OCI-LY3 (cell line): Measurements from ENCODE around the gene ATP2C1.
A peak's percentile ranks its signal among the peaks of the same experiment; 100 is the strongest.

Source experiments
- H2AFZ ChIP-seq: fragments of 200-600, 300-600 bp; shearing (Covaris generic); 2 replicates; pipeline ENCODE4 v1.6.0; 2014; ENCODE audit warnings: antibody characterized with exemption, low read depth, low read length
- H3K27ac ChIP-seq: fragments of 200-600, 300-600 bp; sonication (generic); 2 replicates; pipeline ENCODE4 v1.5.1; 2014; ENCODE audit warnings: mild to moderate bottlenecking, low read length, moderate library complexity, mixed read lengths
- H3K27me3 ChIP-seq: fragments of 200-600, 300-600 bp; sonication (generic); 2 replicates; pipeline ENCODE4 v1.6.1; 2014; ENCODE audit warnings: low read depth, low read length, mixed read lengths
- H3K36me3 ChIP-seq: fragments of 200-600, 300-600 bp; sonication (generic); replicated peaks from 2 replicates; pipeline ENCODE3; 2014; ENCODE audit warnings: low read depth, low read length, mixed read lengths
- H3K4me1 ChIP-seq: fragments of 300-600, 200-600 bp; sonication (generic); 2 replicates; pipeline ENCODE4 v1.6.1; 2014; ENCODE audit warnings: low read length, mixed read lengths
- H3K4me2 ChIP-seq: fragments of 200-600, 300-600 bp; sonication (generic); 2 replicates; pipeline ENCODE4 v1.6.1; 2014; ENCODE audit warnings: low read length, mixed read lengths
- H3K4me3 ChIP-seq: fragments of 300-600, 200-600 bp; sonication (generic); 2 replicates; pipeline ENCODE4 v1.5.1; 2014; ENCODE audit warnings: antibody characterized with exemption, mild to moderate bottlenecking, low read length, moderate library complexity
- H3K79me2 ChIP-seq: fragments of 300-600, 200-600 bp; shearing (Covaris generic); 2 replicates; pipeline ENCODE4 v1.6.1; 2014; ENCODE audit warnings: mild to moderate bottlenecking, low read length, mixed read lengths
- H3K9ac ChIP-seq: fragments of 300-600, 200-600 bp; shearing (Covaris generic); 2 replicates; pipeline ENCODE4 v1.6.0; 2014; ENCODE audit warnings: mild to moderate bottlenecking, low read length, moderate library complexity
- H3K9me3 ChIP-seq: fragments of 200-600, 300-600 bp; shearing (Covaris generic); 2 replicates; pipeline ENCODE4 v1.6.1; 2014; ENCODE audit warnings: low read length, mixed read lengths; ENCODE audit not compliant: insufficient read depth
- H4K20me1 ChIP-seq: fragments of 200-600, 300-600 bp; sonication (generic); 2 replicates; pipeline ENCODE4 v1.6.1; 2016; ENCODE audit warnings: low read length, mixed read lengths; ENCODE audit not compliant: insufficient read depth
- EZH2phosphoT487 ChIP-seq: fragments of 200-600 bp; shearing (Covaris generic); IDR thresholded peaks from 2 replicates; pipeline ENCODE4 v1.6.1; 2018; ENCODE audit warnings: antibody characterized with exemption, mixed run types, low read depth
- TF ChIP-seq, protein P1 (sequence below): fragments of 200-600, 300-600 bp; sonication (generic); IDR thresholded peaks from 2 replicates; pipeline ENCODE4 v1.5.1; 2014; ENCODE audit warnings: antibody characterized with exemption, low read length, low read depth

The ATP2C1 gene

DNA sequence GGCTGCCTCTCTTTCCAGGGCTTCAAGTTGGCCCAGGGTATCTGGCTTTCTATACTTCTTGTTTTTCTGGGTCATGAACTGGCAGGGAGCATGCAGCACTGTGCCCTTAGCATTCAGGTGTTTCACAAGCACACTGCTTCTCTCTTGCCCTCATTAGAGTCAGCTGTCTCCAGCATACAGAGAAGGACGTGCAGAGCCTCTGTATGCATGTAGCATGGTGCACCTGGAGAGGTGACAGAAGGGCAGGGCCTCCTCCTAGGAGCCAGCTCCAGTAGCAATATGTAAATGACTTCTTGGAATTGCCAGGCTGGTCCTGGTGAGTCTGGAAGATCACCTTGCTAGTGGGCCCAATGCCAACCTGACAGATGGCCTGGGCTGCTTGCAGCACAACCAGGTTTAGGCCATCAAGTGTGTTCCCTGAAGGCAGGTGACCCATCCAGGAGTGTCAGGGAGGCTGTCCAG is 44.8 kb upstream of the ATP2C1 start:
- Histone ChIP-seq H3K4me2 (no peak overlapping the region), H3K36me3 (no peaks in the 10 kb centered on the region), H3K79me2 (no peaks in the 10 kb centered on the region), H3K27me3 (no peaks in the 10 kb centered on the region; the same call in 1 of the 2 replicates), H4K20me1 (no peaks in the 10 kb centered on the region), H3K9me3 (no peaks in the 10 kb centered on the region), H3K4me1 (peaks cover 11% of the 10 kb centered on the region), H3K9ac (no peak overlapping the region), H3K4me3 (no peak overlapping the region), H2AFZ (no peak overlapping the region), H3K27ac (no peak overlapping the region)
- TF ChIP-seq, protein P1, sequence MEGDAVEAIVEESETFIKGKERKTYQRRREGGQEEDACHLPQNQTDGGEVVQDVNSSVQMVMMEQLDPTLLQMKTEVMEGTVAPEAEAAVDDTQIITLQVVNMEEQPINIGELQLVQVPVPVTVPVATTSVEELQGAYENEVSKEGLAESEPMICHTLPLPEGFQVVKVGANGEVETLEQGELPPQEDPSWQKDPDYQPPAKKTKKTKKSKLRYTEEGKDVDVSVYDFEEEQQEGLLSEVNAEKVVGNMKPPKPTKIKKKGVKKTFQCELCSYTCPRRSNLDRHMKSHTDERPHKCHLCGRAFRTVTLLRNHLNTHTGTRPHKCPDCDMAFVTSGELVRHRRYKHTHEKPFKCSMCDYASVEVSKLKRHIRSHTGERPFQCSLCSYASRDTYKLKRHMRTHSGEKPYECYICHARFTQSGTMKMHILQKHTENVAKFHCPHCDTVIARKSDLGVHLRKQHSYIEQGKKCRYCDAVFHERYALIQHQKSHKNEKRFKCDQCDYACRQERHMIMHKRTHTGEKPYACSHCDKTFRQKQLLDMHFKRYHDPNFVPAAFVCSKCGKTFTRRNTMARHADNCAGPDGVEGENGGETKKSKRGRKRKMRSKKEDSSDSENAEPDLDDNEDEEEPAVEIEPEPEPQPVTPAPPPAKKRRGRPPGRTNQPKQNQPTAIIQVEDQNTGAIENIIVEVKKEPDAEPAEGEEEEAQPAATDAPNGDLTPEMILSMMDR: no peak
- TF ChIP-seq EZH2phosphoT487: no peak

DNA sequence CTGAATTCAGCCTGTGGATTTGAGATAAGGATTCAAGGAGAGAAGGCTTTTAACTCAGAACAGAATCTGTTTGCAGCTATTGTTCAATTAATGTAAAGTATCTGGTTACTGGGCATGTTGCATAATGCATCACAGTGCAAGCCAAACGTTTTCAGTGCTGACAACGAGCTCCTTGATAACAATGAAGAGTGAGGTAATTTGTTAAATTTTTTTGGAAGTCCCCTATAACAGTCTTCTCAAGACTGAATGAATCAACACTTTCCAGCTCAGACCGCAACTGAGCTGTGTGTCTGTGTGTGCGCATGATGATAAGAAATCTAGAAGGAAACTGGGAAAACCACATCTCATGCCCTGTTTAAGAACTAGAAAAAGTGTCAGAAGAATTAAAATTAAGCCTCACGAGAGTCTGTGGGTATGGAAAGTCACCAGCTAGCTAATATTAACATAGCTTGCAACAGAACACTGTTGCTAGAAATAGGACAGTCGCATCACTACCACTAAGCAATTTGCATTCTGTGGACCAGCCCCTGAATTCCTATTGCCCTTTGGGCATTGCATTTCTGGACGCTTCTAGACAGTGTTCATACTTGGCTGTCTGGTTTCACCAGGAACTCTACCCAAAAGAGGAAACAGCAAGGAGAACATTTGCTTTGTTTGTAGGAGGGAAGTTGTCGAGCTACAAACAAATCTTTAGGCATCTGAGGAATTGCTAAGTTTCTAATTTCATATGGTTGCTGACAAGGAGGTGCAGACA is 43.7 kb upstream of the ATP2C1 start:
- TF ChIP-seq, protein P1: no peak
- TF ChIP-seq EZH2phosphoT487: no peak
- H3K4me3 ChIP-seq: peak overlapping the region; percentile 6; the same call in 1 of the 2 replicates
- H3K79me2 ChIP-seq: no peaks in the 10 kb centered on the region
- H3K27me3 ChIP-seq: no peaks in the 10 kb centered on the region; the same call in 1 of the 2 replicates
- peak overlapping the region; percentile 29 for H3K4me2 ChIP-seq
- H4K20me1 ChIP-seq: no peaks in the 10 kb centered on the region
- no peaks in the 10 kb centered on the region for H3K9me3 ChIP-seq
- no peaks in the 10 kb centered on the region for H3K36me3 ChIP-seq
- H3K9ac ChIP-seq: no peak overlapping the region
- H3K27ac ChIP-seq: no peak overlapping the region
- peaks cover 11% of the 10 kb centered on the region for H3K4me1 ChIP-seq
- no peak overlapping the region for H2AFZ ChIP-seq

DNA sequence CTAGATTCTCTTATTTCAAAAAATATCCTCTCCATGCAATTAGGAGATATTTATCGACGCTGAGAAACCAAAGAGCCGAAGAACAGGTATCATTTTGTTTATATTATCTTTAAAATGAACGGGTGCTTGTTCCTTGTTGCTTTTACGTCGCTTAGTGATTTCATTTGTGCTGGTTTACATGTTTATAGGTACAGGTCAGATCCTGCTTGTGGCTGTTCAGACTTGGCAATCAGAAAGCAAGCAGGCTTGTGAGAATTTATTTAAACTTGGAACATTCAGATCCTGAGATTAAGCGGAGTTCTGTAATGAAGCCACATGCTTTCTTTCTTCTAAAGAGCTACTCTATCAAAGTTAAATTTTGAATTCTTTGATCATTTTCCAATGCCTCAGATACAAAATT is 43.0 kb upstream of the ATP2C1 start:
- Histone ChIP-seq H3K79me2 (no peaks in the 10 kb centered on the region), H3K4me3 (no peak overlapping the region), H3K9me3 (no peaks in the 10 kb centered on the region), H3K4me1 (peaks cover 11% of the 10 kb centered on the region), H3K27ac (no peak overlapping the region), H3K36me3 (no peaks in the 10 kb centered on the region), H3K4me2 (peak overlapping the region; percentile 29), H3K9ac (no peak overlapping the region), H4K20me1 (no peaks in the 10 kb centered on the region), H2AFZ (no peak overlapping the region), H3K27me3 (no peaks in the 10 kb centered on the region)
- TF ChIP-seq, protein P1: no peak
- no peak for TF ChIP-seq EZH2phosphoT487

DNA sequence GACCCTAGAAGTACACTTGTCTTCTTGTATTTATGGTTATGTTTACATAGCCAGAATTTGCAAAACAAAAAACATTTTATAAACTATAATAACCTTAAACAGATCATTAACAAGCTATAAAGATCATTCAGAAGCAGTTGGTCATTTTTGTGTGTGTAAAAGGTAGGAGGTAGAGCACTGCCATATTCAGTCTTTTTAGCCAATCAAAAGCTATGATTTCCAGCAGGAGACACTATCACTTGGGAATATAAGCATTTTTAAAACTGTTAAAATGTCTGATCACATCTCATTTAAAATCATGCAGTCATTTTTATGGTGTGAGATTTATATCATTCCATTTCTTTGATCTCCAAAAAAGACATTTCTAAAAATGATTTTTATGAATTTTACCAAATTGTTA is 42.6 kb upstream of the ATP2C1 start:
- H3K4me2 ChIP-seq: no peak overlapping the region
- peaks cover 11% of the 10 kb centered on the region for H3K4me1 ChIP-seq
- H3K79me2 ChIP-seq: no peaks in the 10 kb centered on the region
- no peaks in the 10 kb centered on the region for H3K9me3 ChIP-seq
- H3K27ac ChIP-seq: no peak overlapping the region
- TF ChIP-seq, protein P1: no peak
- TF ChIP-seq EZH2phosphoT487: no peak
- H3K9ac ChIP-seq: no peak overlapping the region
- H2AFZ ChIP-seq: no peak overlapping the region
- no peak overlapping the region for H3K4me3 ChIP-seq
- no peaks in the 10 kb centered on the region for H3K36me3 ChIP-seq
- H4K20me1 ChIP-seq: no peaks in the 10 kb centered on the region
- no peaks in the 10 kb centered on the region for H3K27me3 ChIP-seq
